ENCODE data around the gene FREM2. TPM values are rescaled to one million over a fixed set of nuclear protein-coding genes. Genes with fewer than 3 reads are reported as not detected.

FREM2 gene
- total and polyA plus RNA-seq, 2 experiments from 2014 or later = 2.4 to 29.8 TPM

DNA sequence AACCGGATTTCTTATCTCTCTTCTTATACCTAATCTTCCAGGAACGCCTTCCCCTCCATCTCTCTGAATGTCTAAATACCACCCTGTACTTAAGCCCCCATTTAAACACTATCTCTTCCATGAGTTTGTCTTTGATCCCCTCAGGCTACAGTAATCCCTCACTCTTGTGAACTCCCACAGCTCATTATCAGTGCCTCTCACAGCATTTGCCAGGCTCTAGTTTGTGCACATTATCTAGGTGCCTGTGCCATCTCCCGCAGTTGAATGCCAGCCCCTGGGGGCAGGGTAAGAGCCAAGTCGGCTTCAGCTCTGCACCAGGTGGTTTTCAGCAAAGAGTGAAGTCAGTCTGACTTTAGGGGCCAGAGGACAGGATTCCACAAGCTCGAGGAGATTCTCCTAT is 71.4 kb downstream of the FREM2 start:
- DNase-seq (ENCODE audit: low spot score) (no peak), ATAC-seq (no peak)
- no peaks in the 10 kb centered on the region for H3K36me3 Mint-ChIP-seq (ENCODE audit: low read depth)
- H3K4me3 ChIP-seq = no peak overlapping the region
- no peaks in the 10 kb centered on the region for H3K27me3 ChIP-seq (ENCODE audit: insufficient read depth)
- TF ChIP-seq, protein P1, sequence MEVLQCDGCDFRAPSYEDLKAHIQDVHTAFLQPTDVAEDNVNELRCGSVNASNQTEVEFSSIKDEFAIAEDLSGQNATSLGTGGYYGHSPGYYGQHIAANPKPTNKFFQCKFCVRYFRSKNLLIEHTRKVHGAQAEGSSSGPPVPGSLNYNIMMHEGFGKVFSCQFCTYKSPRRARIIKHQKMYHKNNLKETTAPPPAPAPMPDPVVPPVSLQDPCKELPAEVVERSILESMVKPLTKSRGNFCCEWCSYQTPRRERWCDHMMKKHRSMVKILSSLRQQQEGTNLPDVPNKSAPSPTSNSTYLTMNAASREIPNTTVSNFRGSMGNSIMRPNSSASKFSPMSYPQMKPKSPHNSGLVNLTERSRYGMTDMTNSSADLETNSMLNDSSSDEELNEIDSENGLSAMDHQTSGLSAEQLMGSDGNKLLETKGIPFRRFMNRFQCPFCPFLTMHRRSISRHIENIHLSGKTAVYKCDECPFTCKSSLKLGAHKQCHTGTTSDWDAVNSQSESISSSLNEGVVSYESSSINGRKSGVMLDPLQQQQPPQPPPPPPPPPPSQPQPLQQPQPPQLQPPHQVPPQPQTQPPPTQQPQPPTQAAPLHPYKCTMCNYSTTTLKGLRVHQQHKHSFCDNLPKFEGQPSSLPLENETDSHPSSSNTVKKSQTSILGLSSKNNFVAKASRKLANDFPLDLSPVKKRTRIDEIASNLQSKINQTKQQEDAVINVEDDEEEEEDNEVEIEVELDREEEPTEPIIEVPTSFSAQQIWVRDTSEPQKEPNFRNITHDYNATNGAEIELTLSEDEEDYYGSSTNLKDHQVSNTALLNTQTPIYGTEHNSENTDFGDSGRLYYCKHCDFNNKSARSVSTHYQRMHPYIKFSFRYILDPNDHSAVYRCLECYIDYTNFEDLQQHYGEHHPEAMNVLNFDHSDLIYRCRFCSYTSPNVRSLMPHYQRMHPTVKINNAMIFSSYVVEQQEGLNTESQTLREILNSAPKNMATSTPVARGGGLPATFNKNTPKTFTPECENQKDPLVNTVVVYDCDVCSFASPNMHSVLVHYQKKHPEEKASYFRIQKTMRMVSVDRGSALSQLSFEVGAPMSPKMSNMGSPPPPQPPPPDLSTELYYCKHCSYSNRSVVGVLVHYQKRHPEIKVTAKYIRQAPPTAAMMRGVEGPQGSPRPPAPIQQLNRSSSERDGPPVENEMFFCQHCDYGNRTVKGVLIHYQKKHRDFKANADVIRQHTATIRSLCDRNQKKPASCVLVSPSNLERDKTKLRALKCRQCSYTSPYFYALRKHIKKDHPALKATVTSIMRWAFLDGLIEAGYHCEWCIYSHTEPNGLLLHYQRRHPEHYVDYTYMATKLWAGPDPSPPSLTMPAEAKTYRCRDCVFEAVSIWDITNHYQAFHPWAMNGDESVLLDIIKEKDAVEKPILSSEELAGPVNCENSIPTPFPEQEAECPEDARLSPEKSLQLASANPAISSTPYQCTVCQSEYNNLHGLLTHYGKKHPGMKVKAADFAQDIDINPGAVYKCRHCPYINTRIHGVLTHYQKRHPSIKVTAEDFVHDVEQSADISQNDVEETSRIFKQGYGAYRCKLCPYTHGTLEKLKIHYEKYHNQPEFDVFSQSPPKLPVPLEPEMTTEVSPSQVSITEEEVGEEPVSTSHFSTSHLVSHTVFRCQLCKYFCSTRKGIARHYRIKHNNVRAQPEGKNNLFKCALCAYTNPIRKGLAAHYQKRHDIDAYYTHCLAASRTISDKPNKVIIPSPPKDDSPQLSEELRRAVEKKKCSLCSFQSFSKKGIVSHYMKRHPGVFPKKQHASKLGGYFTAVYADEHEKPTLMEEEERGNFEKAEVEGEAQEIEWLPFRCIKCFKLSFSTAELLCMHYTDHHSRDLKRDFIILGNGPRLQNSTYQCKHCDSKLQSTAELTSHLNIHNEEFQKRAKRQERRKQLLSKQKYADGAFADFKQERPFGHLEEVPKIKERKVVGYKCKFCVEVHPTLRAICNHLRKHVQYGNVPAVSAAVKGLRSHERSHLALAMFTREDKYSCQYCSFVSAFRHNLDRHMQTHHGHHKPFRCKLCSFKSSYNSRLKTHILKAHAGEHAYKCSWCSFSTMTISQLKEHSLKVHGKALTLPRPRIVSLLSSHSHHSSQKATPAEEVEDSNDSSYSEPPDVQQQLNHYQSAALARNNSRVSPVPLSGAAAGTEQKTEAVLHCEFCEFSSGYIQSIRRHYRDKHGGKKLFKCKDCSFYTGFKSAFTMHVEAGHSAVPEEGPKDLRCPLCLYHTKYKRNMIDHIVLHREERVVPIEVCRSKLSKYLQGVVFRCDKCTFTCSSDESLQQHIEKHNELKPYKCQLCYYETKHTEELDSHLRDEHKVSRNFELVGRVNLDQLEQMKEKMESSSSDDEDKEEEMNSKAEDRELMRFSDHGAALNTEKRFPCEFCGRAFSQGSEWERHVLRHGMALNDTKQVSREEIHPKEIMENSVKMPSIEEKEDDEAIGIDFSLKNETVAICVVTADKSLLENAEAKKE (CRISPR knock-in tag; IDR thresholded peaks at IDR 0.05) = no peak
- TF ChIP-seq, protein P2, sequence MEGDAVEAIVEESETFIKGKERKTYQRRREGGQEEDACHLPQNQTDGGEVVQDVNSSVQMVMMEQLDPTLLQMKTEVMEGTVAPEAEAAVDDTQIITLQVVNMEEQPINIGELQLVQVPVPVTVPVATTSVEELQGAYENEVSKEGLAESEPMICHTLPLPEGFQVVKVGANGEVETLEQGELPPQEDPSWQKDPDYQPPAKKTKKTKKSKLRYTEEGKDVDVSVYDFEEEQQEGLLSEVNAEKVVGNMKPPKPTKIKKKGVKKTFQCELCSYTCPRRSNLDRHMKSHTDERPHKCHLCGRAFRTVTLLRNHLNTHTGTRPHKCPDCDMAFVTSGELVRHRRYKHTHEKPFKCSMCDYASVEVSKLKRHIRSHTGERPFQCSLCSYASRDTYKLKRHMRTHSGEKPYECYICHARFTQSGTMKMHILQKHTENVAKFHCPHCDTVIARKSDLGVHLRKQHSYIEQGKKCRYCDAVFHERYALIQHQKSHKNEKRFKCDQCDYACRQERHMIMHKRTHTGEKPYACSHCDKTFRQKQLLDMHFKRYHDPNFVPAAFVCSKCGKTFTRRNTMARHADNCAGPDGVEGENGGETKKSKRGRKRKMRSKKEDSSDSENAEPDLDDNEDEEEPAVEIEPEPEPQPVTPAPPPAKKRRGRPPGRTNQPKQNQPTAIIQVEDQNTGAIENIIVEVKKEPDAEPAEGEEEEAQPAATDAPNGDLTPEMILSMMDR (conservative IDR thresholded peaks at IDR 0.05; ENCODE audit: low read depth in 2 of 2) = no peak
- no peak for TF ChIP-seq REST (IDR thresholded peaks at IDR 0.05; ENCODE audit: unreplicated experiment)
- no peak for TF ChIP-seq NANOG (IDR thresholded peaks at IDR 0.05; ENCODE audit: borderline replicate concordance)
- TF ChIP-seq ZNF331 (CRISPR knock-in tag; IDR thresholded peaks at IDR 0.05; ENCODE audit: low read depth) = no peak
- no peak for TF ChIP-seq EZH2phosphoT487 (IDR thresholded peaks at IDR 0.05; ENCODE audit: unreplicated experiment)
- TF ChIP-seq STAT1 (IDR thresholded peaks at IDR 0.05; ENCODE audit: unreplicated experiment) = no peak
- no peak for TF ChIP-seq POLR2AphosphoS5 (IDR thresholded peaks at IDR 0.05; ENCODE audit: low read depth)
- TF ChIP-seq CREB1 (CRISPR knock-in tag; IDR thresholded peaks at IDR 0.05; ENCODE audit: low read depth) = no peak
- no peak for TF ChIP-seq ZNF114 (CRISPR knock-in tag; IDR thresholded peaks at IDR 0.05)
- TF ChIP-seq, protein P3, sequence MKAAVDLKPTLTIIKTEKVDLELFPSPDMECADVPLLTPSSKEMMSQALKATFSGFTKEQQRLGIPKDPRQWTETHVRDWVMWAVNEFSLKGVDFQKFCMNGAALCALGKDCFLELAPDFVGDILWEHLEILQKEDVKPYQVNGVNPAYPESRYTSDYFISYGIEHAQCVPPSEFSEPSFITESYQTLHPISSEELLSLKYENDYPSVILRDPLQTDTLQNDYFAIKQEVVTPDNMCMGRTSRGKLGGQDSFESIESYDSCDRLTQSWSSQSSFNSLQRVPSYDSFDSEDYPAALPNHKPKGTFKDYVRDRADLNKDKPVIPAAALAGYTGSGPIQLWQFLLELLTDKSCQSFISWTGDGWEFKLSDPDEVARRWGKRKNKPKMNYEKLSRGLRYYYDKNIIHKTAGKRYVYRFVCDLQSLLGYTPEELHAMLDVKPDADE (IDR thresholded peaks at IDR 0.05) = no peak
- no peak for TF ChIP-seq JUNB (IDR thresholded peaks at IDR 0.05; ENCODE audit: unreplicated experiment)
- H3K4me3 Mint-ChIP-seq = no peak overlapping the region
- H4K20me1 ChIP-seq (replicated peaks; ENCODE audit: insufficient read depth) = no peaks in the 10 kb centered on the region
- no peaks in the 10 kb centered on the region for H3K9me3 Mint-ChIP-seq
- no peak overlapping the region for H2AFZ ChIP-seq
- H3K27me3 Mint-ChIP-seq (ENCODE audit: insufficient read depth, low read depth, poor library complexity) = peaks cover 1% of the 10 kb centered on the region
- H3K27ac Mint-ChIP-seq = no peak overlapping the region
- H3K79me2 ChIP-seq (replicated peaks; ENCODE audit: insufficient read depth) = no peaks in the 10 kb centered on the region
- no peak overlapping the region for H3K27ac ChIP-seq (ENCODE audit: low read depth)
- peaks cover 12% of the 10 kb centered on the region for H3K4me1 ChIP-seq (ENCODE audit: insufficient read depth)
- H3K36me3 ChIP-seq (ENCODE audit: insufficient read depth) = no peaks in the 10 kb centered on the region
- H3F3A ChIP-seq (replicated peaks; ENCODE audit: low read depth) = no peaks in the 10 kb centered on the region
- no peaks in the 10 kb centered on the region for H3K9me2 ChIP-seq (ENCODE audit: insufficient read depth)
- peaks cover 27% of the 10 kb centered on the region for H3K4me1 Mint-ChIP-seq
- no peak overlapping the region for H3K4me2 ChIP-seq

Measured in GM23338 (cell line).